H9 (cell line): ENCODE data around the gene WDHD1. TPM values are rescaled to one million over a fixed set of nuclear protein-coding genes. Genes with fewer than 3 reads are reported as not detected.
"Not testable (repeated sequence)": the region's sequence is repeated elsewhere in the genome, so short reads cannot be mapped to it uniquely, and the experiment has no call there.

Source experiments
- DNase-seq: peaks from one replicate; pipeline ENCODE4 v3.0.0-alpha.2; 2017
- H2AFZ ChIP-seq: one replicate; pipeline ENCODE4 v1.6.1; 2013; ENCODE audit warnings: mild to moderate bottlenecking, low read length, control low read depth, moderate library complexity
- H2AK5ac ChIP-seq: 2 replicates; pipeline ENCODE4 v1.6.1; 2013; ENCODE audit warnings: low read length, control low read depth, mixed read lengths; ENCODE audit not compliant: insufficient read length
- H2BK120ac ChIP-seq: one replicate; pipeline ENCODE4 v1.6.1; 2013; ENCODE audit warnings: low read depth, mild to moderate bottlenecking, low read length, control low read depth, inconsistent platforms; ENCODE audit not compliant: poor library complexity, severe bottlenecking
- H2BK12ac ChIP-seq: 2 replicates; pipeline ENCODE4 v1.6.1; 2013; ENCODE audit warnings: low read length, control low read depth, mixed read lengths, low read depth; ENCODE audit not compliant: insufficient read length
- H2BK15ac ChIP-seq: 2 replicates; pipeline ENCODE4 v1.6.1; 2013; ENCODE audit warnings: low read depth, low read length, control low read depth
- H2BK20ac ChIP-seq: one replicate; pipeline ENCODE4 v1.6.1; 2013; ENCODE audit warnings: low read depth, mild to moderate bottlenecking, low read length, control low read depth, inconsistent platforms; ENCODE audit not compliant: poor library complexity, severe bottlenecking
- H2BK5ac ChIP-seq: 2 replicates; pipeline ENCODE4 v1.6.1; 2013; ENCODE audit warnings: low read length, control low read depth, mixed read lengths; ENCODE audit not compliant: insufficient read length
- H3K14ac ChIP-seq: 2 replicates; pipeline ENCODE4 v1.6.1; 2013; ENCODE audit warnings: low read length, control low read depth; ENCODE audit not compliant: insufficient read depth
- H3K18ac ChIP-seq: 2 replicates; pipeline ENCODE4 v1.6.1; 2013; ENCODE audit warnings: low read depth, mild to moderate bottlenecking, mixed read lengths, low read length, control low read depth; ENCODE audit not compliant: insufficient read length
- H3K23ac ChIP-seq: 2 replicates; pipeline ENCODE4 v1.6.1; 2013; ENCODE audit warnings: low read length, control low read depth, mixed read lengths, low read depth; ENCODE audit not compliant: insufficient read length
- H3K23me2 ChIP-seq: 2 replicates; pipeline ENCODE4 v1.6.1; 2013; ENCODE audit warnings: low read depth, mild to moderate bottlenecking, mixed read lengths, low read length, control low read depth; ENCODE audit not compliant: insufficient read length, poor library complexity, severe bottlenecking
- H3K27ac ChIP-seq: 2 replicates; pipeline ENCODE4 v1.5.1; 2013; ENCODE audit warnings: low read length, control low read depth, mixed read lengths, low read depth; ENCODE audit not compliant: insufficient read length
- H3K27me3 ChIP-seq: 2 replicates; pipeline ENCODE4 v1.6.1; 2013; ENCODE audit warnings: low read length, control low read depth, inconsistent platforms; ENCODE audit not compliant: insufficient read depth
- H3K4ac ChIP-seq: 2 replicates; pipeline ENCODE4 v1.6.1; 2013; ENCODE audit warnings: low read depth, mild to moderate bottlenecking, control low read depth, inconsistent platforms, low read length, moderate library complexity
- H3K4me1 ChIP-seq: 2 replicates; pipeline ENCODE4 v1.6.1; 2013; ENCODE audit warnings: low read length, control low read depth, inconsistent platforms; ENCODE audit not compliant: insufficient read depth
- H3K4me2 ChIP-seq: 2 replicates; pipeline ENCODE4 v1.6.1; 2013; ENCODE audit warnings: low read length, control low read depth, mixed read lengths; ENCODE audit not compliant: insufficient read length, insufficient read depth
- H3K56ac ChIP-seq: 2 replicates; pipeline ENCODE4 v1.6.1; 2013; ENCODE audit warnings: low read depth, mild to moderate bottlenecking, mixed read lengths, low read length, control low read depth; ENCODE audit not compliant: insufficient read length
- H3K79me1 ChIP-seq: 2 replicates; pipeline ENCODE4 v1.6.1; 2013; ENCODE audit warnings: low read depth, mild to moderate bottlenecking, moderate library complexity, low read length, control low read depth, inconsistent platforms; ENCODE audit not compliant: insufficient read depth, poor library complexity, severe bottlenecking
- H3K79me2 ChIP-seq: 2 replicates; pipeline ENCODE4 v1.6.1; 2013; ENCODE audit warnings: low read length, control low read depth, inconsistent platforms; ENCODE audit not compliant: insufficient read depth
- H3K9ac ChIP-seq: 2 replicates; pipeline ENCODE4 v1.6.1; 2013; ENCODE audit warnings: low read length, control low read depth, mixed read lengths; ENCODE audit not compliant: insufficient read length; ENCODE audit errors: extremely low read depth
- H3K9me3 ChIP-seq: one replicate; pipeline ENCODE4 v1.6.1; 2013; ENCODE audit warnings: low read depth, low read length, inconsistent platforms; ENCODE audit not compliant: control insufficient read depth
- H3T11ph ChIP-seq: one replicate; pipeline ENCODE4 v1.6.1; 2013; ENCODE audit warnings: mild to moderate bottlenecking, low read length, control low read depth, inconsistent platforms
- H4K20me1 ChIP-seq: one replicate; pipeline ENCODE4 v1.6.1; 2013; ENCODE audit not compliant: control insufficient read depth, insufficient read length, insufficient read depth
- H4K5ac ChIP-seq: 2 replicates; pipeline ENCODE4 v1.6.1; 2013; ENCODE audit warnings: low read depth, mild to moderate bottlenecking, mixed read lengths, low read length, control low read depth; ENCODE audit not compliant: insufficient read length
- H4K8ac ChIP-seq: replicated peaks from 2 replicates; pipeline ENCODE4 v1.6.1; 2013; ENCODE audit warnings: low read length, control low read depth, mixed read lengths, low read depth; ENCODE audit not compliant: insufficient read length
- H4K91ac ChIP-seq: 2 replicates; pipeline ENCODE4 v1.6.1; 2013; ENCODE audit warnings: low read depth, mild to moderate bottlenecking, moderate library complexity, mixed read lengths, low read length, control low read depth; ENCODE audit not compliant: insufficient read length
- H3K27ac Mint-ChIP-seq, 3 experiments: 2 replicates in 2 of 3; 3 replicates in 1 of 3; pipeline ENCODE4 v1.8.0; 2020 to 2021; ENCODE audit warnings: mixed read lengths in 3 of 3, mild to moderate bottlenecking in 1 of 3, moderate library complexity in 1 of 3
- H3K27me3 Mint-ChIP-seq: 2 replicates; pipeline ENCODE4 v1.8.0; 2021; ENCODE audit warnings: low read depth, mild to moderate bottlenecking, moderate library complexity, mixed read lengths
- H3K36me3 Mint-ChIP-seq, 3 experiments: 2 replicates in 2 of 3; 3 replicates in 1 of 3; pipeline ENCODE4 v1.8.0; 2020 to 2021; ENCODE audit warnings: low read depth in 3 of 3, mixed read lengths in 3 of 3; ENCODE audit not compliant: insufficient read depth in 1 of 3
- H3K4me1 Mint-ChIP-seq, 2 experiments: 2 replicates each; pipeline ENCODE4 v1.8.0; 2020; ENCODE audit warnings: mixed read lengths in 2 of 2
- H3K4me3 Mint-ChIP-seq, 2 experiments: 2 replicates in 1 of 2; 3 replicates in 1 of 2; pipeline ENCODE4 v1.8.0; 2020 to 2021; ENCODE audit warnings: mild to moderate bottlenecking in 2 of 2, mixed read lengths in 2 of 2, moderate library complexity in 1 of 2
- H3K9me3 Mint-ChIP-seq, 2 experiments: 2 replicates in 1 of 2; 3 replicates in 1 of 2; pipeline ENCODE4 v1.8.0; 2020; ENCODE audit warnings: mild to moderate bottlenecking in 2 of 2, mixed read lengths in 2 of 2, moderate library complexity in 1 of 2
- CTCF ChIP-seq: fragments of 200-600 bp; sonication (generic); conservative IDR thresholded peaks from 3 replicates; pipeline ENCODE4 v1.8.0; 2021; ENCODE audit warnings: antibody characterized with exemption, mild to moderate bottlenecking
- total RNA-seq: library from RNA; stranded (reverse); gene quantifications from 2 replicates; pipeline ENCODE4 v1.2.1, GENCODE V29; 2021

Gene WDHD1
- total RNA-seq, 1 experiment from 2014 or later: 93.7 TPM

- H3K4me2 ChIP-seq: no peak overlapping the region
- Mint-ChIP-seq H3K4me3 (no peak overlapping the region), H3K4me1 (peaks cover 7 to 9% of the 10 kb centered on the region in 2 experiments), H3K27ac (no peak overlapping the region), H3K36me3 (peaks cover 23 to 79% (median 61%) of the 10 kb centered on the region in 3 experiments; a peak in 6 of 7 replicates), H3K9me3 (no peaks in the 10 kb centered on the region), H3K27me3 (peaks cover 15% of the 10 kb centered on the region)
- H2BK20ac ChIP-seq: no peak overlapping the region
- no peak overlapping the region for H3K9ac ChIP-seq
- no peak overlapping the region for H2BK120ac ChIP-seq
- DNase-seq: no peak
- H2AK5ac ChIP-seq: no peak overlapping the region
- no peak overlapping the region for H3K27ac ChIP-seq
- no peak overlapping the region for H2BK15ac ChIP-seq
- no peaks in the 10 kb centered on the region for H3K27me3 ChIP-seq
- no peaks in the 10 kb centered on the region for H3K23me2 ChIP-seq
- H3T11ph ChIP-seq: no peak overlapping the region
- no peaks in the 10 kb centered on the region for H3K9me3 ChIP-seq
- H3K56ac ChIP-seq: no peak overlapping the region
- no peak overlapping the region for H3K4ac ChIP-seq
- H3K79me2 ChIP-seq: no peaks in the 10 kb centered on the region
- no peak overlapping the region for H4K5ac ChIP-seq
- no peak overlapping the region for H4K91ac ChIP-seq
- H3K18ac ChIP-seq: no peak overlapping the region
- no peaks in the 10 kb centered on the region for H3K4me1 ChIP-seq
- H2BK12ac ChIP-seq: no peak overlapping the region
- H2BK5ac ChIP-seq: no peak overlapping the region
- H3K23ac ChIP-seq: no peak overlapping the region
- H2AFZ ChIP-seq: no peak overlapping the region
- peaks cover 3% of the 10 kb centered on the region for H3K79me1 ChIP-seq
- no peak for TF ChIP-seq CTCF
- no peak overlapping the region for H3K14ac ChIP-seq
- no peak overlapping the region for H4K8ac ChIP-seq
- no peaks in the 10 kb centered on the region for H4K20me1 ChIP-seq
Measured at GRCh38 chr14:55038708-55039107, 11.8 kb upstream of the WDHD1 start.

- H3K79me2 ChIP-seq, H3K23me2 ChIP-seq, H2AK5ac ChIP-seq, H4K20me1 ChIP-seq, H3K79me1 ChIP-seq, H4K91ac ChIP-seq, H3K4me1 Mint-ChIP-seq, H3K56ac ChIP-seq, H2AFZ ChIP-seq, H3K4me1 ChIP-seq, H4K8ac ChIP-seq, H3K27me3 ChIP-seq, H2BK12ac ChIP-seq, H2BK5ac ChIP-seq, H3K4me2 ChIP-seq, H2BK15ac ChIP-seq, H3K23ac ChIP-seq, H3K9me3 ChIP-seq, H3T11ph ChIP-seq, H4K5ac ChIP-seq, H3K27ac Mint-ChIP-seq, H2BK120ac ChIP-seq, DNase-seq, H3K27ac ChIP-seq, H3K4ac ChIP-seq, H3K9me3 Mint-ChIP-seq, H3K9ac ChIP-seq, H2BK20ac ChIP-seq, H3K14ac ChIP-seq, H3K18ac ChIP-seq, H3K4me3 Mint-ChIP-seq: not testable (repeated sequence)
- Mint-ChIP-seq H3K36me3 (peaks cover 16 to 77% (median 57%) of the 10 kb centered on the region in 3 experiments; a peak in 6 of 7 replicates), H3K27me3 (peaks cover 15% of the 10 kb centered on the region)
Measured at GRCh38 chr14:55037995-55038394, 11.1 kb upstream of the WDHD1 start.
